A549 treated with ZK216348 at 1 μM for 4 hours (cell line): Measurements from ENCODE around the gene ACOD1. TPM values are rescaled to one million over a fixed set of nuclear protein-coding genes. Genes with fewer than 3 reads are reported as not detected.

ENCODE experiments used
- total RNA-seq: library from RNA; stranded (reverse); fragments of 200-300 nt; extraction: Qiagen RNA extraction; gene quantifications from 5 replicates; pipeline ENCODE4 v1.2.3, GENCODE V29; 2022; ENCODE audit warnings: low read depth

ACOD1 gene
- total RNA-seq = not detected in 5 replicates

DNA sequence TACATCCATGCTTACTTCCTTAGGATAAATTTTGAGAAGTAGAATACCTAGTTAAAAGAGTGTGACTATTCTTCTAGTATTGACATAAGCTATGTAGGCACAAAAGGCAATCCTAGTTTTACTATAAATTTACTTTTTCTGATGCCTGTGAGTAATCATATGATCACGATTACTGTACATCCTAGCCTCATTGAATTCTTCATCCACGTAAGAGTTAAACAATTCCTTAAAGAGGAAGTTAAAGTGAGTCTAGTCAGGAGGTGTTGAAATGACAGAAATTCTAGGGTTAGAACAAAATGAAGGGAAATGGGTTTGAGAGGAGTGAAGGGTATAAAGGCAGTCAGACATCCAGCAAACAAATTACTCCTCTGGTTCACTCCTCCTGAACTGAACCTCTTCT, at the start of gene ACOD1:
Gene ACOD1, plus strand, starts transcription at position 363 of the 400 bp plus-strand sequence. CDS start 48 bp downstream, outside the sequence.

DNA sequence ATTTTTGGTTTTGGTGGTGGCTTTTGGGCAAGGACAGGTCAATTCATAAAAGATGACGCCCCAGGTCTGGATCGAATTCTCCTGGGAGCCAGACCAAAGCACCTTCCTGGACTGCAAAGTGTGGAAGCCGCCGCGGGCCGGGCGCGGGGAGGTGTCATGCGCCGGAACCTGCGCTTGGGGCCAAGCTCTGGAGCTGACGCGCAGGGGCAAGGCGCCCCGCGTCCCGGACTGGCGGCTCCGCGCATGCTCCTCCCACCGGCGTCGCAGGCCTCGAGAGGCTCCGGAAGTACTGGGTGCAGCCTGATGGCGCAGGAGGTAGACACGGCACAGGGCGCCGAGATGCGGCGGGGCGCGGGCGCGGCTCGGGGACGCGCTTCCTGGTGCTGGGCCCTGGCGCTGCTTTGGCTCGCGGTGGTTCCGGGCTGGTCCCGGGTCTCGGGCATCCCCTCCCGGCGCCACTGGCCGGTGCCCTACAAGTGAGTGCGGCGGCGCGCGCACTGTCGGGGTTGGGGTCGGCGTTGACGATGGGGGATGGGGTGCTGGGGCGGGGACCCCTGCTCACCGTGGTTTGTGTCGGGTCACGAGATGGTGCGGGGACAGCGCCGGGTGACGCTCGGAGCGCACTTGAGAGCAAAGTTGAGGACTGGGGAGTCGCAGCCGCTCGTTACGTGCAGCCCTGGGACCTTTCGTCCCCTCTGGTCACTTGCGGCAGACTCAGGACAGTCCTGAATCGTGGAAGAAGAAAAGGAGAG, 43.7 kb downstream of the ACOD1 start, which contains the start of gene CLN5:
Gene CLN5, plus strand, starts transcription at position 286 of the 752 bp plus-strand sequence. Its CDS starts 18 bp downstream, at position 304.

Other genes with a start within 250 kb of the ACOD1 start
- gene KCTD12, start 62.1 kb upstream of the ACOD1 start, total RNA-seq = 1.1 to 2.3 TPM (median 1.8 TPM) in 5 replicates
- 6.5 to 9.8 TPM (median 8.8 TPM) in 5 replicates for gene CLN5, start 43.6 kb downstream of the ACOD1 start, total RNA-seq
- gene FBXL3, start 78.6 kb downstream of the ACOD1 start, total RNA-seq = 12.6 to 18.9 TPM (median 16.1 TPM) in 5 replicates